SIG-M5 treated with dmso at 0.1 percent for 504 hours (cell line): ENCODE results near the gene ALOX5.
A peak's percentile ranks its signal among the peaks of the same experiment; 100 is the strongest.
"Not testable (repeated sequence)": the region's sequence is repeated elsewhere in the genome, so short reads cannot be mapped to it uniquely, and the experiment has no call there.

Experiments used
- DNase-seq: peaks from one replicate; lab custom pipeline; 2025; ENCODE audit not compliant: unreplicated experiment; lab: John Stamatoyannopoulos, UW

Gene ALOX5

DNA sequence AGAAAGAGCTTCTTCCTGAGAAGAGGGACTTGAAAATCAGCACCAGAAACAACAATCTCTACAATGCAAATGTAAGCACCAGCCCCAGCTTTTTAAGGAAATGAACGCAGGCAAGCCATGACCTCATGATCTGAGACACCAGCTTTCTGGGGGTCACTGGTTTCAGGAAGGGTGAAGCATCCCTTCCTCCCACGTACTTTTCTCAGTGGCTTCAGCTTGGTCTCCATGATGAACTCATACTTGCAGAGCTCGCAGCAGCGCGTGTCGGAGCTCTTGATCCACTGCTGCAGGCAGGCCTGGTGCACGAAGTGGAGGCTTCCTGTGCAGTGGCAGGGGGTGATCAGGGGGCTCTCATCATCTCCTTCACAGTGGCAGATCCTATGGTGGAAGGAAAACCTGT lies 87.0 kb downstream of the ALOX5 start:
- no peak for DNase-seq

DNA sequence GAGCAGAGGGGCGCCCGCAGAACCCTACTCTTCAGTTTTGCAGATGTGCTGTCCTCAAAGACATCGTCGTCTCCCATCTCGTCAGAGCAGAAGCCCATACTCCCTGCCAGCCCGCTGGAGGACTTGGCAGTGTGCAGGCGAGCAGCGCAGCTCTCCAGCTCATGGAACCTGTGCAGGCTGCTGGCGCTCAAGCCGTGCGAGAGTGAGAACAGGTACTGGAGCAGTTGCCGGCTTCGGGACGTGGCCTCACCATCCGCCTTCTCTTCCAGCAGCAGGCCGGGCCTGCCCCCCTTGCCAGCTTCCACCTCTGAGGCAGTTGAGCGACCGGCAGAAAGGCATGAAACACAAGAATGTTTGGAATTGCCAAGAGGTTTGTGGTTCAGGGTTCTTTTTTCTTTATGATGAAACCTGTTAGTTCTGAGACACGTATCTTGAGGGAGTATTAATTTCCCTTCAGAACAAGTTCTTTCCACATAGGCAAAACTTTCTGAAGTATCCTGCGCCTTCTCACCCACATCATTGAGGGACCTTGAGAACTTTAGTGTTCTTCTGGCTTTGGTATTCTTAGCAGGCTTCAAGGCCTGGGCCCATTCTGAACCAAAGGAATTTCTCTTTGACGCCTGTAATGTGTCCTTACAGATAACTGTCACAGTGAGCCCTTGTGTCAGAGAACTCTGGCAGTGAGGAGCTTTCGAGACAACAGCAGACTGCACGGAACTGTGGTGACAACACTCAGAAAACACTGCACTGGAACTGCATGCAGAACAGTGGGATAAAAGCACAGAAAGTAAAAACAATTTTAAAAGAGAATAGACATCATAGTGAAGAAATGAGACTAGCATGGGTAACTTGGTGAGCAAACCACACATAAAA lies 89.5 kb downstream of the ALOX5 start:
- no peak for DNase-seq

DNA sequence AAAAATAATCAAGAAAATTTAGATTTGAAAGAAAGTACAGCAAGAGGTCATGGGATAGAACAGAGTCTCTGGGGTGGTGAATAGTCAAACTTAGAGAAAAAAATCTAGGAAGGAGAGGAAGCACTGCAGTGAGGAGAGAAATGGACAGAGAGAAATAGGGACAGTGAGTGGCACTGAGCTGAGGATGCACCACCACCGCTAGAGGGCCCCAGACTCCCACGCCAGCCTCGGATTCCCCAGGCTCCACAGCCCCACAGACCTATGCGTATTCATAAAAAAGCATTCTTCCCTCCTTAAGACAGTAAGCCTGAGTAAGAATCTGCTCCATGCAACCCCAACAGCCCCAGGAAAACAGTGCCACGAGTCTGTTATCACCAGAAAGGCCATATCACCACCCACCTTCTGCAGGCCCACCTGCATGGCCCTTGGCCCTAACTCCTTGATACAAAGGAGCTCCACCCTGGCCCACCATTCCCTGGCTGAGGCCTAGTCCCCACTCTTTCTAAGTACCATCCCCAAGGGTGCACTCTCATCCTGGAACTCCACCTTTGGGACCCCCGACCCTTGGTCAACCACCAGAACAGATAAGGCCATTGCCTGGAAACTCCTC lies 91.0 kb downstream of the ALOX5 start:
- peak; percentile 40 for DNase-seq

DNA sequence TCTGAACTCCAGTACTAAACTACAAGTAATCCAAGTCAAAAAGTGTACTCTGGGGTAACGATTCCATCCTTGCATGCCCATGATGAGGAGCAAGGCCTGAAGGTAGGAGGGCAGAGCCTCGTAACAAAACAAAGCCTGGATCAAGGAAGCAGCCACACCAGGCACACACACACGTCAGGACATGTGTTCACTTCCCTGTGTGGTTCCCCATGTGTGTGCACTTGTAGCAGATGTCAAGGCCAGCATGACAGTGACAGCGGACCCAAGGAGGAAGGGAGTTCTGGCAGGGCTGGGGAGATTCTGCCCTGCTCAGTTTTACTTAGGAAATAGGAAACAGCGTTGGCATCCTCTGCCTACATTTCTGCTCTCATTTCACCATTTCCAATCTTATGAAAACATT lies 92.8 kb downstream of the ALOX5 start:
- no peak for DNase-seq

DNA sequence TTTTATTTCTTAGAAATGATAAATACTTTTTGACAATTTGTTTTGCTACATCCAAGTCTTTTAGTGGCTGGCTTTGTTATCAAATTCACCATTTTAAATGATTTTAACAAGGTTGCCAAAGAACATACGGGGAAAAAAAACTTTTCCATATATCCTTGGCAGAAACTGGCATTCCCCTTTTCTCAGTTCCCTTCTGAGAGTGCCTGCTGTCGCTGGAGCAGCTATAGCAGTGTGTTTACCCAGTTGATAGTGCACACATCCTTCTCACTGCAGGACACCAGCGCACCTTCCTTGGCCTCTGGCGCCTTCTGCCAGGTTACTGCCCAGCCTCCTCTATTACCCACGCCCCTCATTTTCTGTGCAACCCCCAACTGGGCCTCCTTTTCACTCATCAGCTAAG lies 94.1 kb downstream of the ALOX5 start:
- DNase-seq, result no peak

DNA sequence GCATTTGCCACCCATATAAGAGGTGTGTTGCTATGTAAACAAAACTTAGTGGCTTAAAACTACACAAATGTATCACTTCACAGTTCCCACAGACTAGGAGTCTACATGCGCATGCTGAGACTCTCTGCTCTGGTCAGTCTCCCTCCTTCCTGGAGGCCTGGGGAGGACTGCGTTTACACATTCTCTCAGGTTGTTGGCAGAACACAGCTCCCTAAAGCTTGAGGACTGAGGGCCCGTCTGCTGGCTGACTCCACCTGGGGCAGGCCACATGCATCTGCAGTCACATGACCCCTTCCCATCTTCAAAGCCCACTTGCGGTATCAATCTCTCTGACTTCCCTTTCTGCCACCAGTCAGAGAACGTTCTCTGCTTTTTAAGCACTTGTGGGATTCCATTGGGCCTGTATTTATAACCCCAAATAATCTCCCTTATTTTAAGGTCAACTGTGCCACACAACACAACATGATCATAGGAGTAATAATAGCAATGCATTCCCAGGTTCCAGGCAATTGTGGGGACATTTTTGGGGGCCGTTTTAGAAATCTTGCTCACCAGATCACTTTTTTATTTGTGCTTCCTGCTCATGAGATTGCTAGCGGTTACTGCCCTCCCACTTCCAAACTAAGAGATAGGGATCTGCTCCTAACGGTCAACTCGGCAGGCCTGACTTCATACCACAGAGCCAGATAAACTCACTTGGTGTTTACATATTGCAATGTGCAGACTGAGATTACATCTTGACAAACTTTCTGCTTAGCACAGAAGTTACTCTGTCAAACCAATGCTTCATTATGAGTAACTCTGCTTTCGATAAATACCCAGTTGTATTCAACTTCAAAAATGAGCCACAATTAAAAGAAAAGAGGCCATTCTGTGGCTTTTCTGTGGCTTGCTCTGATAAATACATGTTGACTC lies 96.3 kb downstream of the ALOX5 start:
- peak; percentile 39 for DNase-seq

DNA sequence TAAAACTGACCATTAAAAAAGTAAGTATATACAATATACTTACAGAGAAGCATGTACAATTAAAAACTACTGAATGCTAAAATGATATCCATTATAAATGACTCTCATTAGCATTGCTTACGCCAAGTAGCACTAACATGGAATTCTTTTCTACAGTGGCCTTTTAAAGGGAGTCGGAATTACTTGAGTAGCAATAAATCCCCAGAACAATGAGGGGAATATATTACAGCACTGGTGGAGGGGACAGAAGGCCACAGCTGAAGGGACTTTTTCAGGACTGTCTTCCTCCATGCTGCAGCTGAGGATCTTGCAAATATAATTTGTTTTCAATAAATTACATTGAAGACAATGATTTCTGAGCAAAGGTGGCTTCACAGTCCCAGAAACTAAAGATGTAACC lies 97.0 kb downstream of the ALOX5 start:
- no peak for DNase-seq

DNA sequence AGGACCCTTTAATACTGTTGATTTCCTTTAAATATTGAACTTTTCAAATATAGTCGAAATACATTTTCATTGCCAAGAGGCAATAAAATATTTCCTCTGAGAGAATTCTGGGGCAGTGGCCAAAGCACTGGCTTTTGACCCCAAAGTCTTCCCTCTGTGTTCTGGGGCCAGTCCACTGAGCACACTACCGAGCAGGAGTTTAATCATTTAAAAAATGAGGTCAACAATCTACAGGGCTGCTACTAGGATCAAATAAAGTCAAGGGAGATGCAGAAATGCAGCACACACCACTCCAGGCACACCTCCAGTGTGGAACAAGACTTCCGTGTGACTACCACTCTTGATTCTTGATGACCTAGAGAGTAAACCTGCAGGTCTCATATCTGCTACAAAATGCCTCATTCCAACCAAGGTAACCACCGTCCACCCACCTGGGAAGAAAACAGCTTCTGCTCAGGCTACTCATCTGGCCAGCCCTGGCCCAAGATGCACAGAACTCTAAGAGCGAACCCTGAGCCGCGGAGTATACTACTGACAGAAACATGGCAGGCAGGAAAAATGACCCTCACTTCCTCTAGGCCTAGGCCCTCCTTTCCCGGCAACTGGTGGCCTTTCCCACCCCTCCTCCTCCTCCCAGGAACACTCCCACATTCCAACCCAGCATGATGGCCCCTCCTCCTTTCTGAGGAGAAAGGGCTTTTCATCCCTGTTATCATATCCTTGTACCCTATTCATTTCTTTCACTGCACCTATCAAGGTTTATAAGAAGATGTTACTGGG lies 97.7 kb downstream of the ALOX5 start:
- no peak for DNase-seq

DNA sequence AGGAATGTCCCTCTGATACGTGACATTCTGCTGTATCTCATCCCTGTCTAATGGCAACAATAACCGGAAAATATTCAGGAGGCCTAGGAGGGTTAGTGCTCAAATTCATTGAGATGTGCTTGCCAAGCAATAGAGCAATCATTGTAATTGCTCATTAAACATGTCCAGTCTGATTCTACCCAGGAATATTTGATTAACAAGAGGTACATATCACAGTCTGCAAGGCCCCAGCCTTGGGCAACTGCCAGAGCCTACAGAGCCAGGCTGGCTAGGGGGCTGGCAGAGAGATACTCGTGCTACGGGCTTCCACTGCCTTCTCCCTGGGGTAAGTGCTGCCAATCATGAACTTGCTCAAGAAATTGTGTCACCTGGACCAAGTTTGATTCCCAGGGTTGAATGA lies 99.1 kb downstream of the ALOX5 start:
- no peak for DNase-seq

DNA sequence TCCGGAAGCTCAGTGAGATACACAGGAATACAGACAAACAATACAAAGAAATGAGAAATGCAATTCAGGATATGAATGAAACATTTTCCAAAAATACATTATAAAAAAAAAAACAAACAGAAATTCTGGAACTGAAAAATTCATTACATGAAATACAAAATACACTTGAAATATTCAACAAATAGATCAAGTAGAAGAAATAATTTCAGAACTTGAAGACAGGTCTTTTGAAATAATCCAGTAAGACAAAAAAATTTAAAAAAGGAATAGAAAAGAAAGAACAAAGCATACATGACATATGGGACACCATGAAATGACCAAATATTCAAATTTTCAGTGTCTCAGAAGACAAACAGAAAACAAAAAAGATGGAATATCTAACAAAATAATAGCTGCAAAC lies 102.5 kb downstream of the ALOX5 start:
- DNase-seq, result no peak

DNA sequence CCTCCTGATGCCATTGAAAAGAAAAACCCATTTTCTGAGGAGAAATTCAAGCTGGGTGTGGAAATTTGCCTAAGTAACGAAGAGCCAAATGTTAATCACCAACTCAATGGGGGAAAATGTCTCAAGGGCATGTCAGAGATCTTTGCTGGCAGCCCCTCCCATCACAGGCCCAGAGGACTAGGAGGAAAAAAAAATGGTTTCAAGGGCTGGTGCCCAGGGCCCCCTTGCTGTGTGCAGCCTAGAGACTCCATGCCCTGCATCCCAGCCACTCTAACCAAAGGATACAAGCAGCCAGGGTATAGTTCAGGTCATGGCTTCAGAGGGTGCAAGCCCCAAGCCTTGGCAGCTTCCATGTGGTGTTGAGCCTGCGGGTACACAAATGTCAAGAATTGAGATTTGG lies 106.3 kb downstream of the ALOX5 start:
- DNase-seq, result no peak

DNA sequence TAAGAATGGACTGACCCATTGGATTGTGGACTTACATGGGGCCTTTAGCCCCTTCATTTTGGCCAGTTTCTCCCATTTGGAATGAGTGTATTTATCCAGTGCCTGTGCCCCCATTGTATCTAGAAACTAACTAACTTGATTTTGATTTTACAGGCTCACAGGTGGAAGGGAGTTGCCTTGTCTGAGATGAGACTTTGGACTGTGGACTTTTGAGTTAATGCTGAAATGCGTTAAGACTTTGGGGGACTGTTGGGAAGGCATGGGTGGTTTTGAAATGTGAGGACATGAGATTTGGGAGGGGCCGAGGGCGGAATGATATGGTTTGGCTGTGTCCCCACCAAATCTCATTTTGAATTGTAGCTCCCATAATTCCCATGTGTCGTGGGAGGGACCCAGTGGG lies 107.1 kb downstream of the ALOX5 start:
- not testable (repeated sequence) for DNase-seq

DNA sequence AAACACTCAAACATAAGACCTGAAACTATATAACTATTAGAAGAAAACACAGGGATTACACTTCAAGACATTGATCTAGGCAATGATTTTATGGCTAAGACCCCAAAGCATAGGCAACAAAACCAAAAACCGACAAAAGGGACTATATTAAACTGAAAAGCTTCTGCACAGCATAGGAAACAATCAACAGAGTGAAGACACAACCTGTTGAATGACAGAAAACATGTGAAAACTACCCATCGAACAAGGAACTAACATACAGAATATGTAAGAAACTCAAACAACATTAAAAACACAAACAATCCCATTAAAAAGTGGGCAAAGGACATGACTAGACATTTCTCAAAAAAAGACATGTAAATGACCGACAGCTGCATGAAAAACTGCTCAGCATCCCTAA lies 109.0 kb downstream of the ALOX5 start:
- no peak for DNase-seq

DNA sequence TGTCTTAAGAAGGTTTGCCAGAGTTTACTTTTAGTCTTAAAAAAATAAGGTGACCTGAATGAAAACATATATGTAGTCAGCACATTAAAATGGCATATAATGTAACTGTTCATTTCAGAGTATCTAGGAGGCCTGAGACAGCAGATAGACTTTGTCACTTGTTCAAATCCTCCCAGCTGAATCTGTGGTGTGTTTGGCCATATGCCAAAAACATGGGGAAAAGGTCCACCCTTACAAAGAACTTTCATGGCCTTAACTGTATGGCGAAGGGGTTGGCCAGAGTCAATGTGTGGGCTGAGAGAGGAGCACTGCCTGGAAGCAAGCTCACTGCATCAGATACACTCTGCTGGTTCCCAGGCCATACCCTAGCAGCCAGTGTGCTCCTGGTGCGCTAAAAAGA lies 113.7 kb downstream of the ALOX5 start:
- no peak for DNase-seq

DNA sequence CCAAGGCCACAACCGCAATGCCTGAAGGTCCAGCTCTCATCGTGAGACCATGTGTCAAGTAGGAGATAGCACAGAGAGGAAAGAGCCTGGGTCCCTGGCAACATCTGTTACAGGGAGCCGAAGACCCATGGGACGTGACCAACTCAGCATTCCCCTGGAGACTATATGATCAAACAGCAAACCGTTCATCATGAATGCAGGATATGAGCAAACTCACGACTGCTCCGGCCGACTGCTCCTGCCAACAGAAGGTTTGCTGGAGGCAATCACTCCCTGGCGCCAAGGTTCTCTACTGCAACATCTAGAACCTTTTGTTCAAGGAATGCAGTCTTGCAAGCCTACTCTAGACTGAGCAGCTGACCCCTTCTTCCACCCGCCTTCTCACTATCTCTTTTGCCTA lies 114.3 kb downstream of the ALOX5 start:
- DNase-seq, result no peak

DNA sequence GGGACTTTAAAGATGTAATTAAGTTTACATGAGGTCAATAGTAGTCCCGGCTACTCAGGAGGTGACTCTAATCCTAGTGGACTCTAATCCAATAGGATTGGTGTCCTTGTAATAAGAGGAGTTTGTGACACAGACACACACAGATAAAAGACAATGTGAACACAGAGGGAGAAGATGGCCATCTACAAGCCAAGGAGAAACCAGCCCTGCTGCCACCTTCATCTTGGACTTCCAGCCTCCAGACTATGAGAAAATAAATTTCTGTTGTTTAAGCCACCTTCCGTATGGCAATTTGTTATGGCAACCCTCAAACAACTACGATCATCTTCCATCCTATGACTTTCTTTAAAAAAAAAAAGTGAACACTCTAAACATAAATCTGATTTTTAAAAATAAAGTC lies 116.3 kb downstream of the ALOX5 start:
- no peak for DNase-seq

DNA sequence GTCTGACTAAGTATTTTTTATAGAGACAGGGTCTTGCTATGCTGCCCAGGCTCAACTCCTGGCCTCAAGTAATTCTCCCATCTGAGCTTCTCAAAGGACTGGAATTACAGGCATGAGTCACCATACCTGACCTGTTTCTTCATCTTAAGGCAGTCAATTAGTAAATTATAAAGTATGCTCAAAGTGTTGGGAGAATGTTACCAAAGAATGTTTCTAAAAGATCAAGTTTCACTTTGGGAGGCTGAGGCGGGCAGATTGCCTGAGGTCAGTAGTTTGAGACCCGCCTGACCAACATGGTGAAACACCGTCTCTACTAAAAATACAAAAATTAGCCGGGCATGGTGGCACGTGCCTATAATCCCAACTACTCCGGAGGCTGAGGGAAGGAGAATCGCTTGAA lies 117.0 kb downstream of the ALOX5 start:
- DNase-seq, result no peak
